A673 (cell line): ENCODE results near the gene ARHGAP26.

ENCODE experiments used
- EZH2 ChIP-seq: fragments of 200-600 bp; sonication (generic); IDR thresholded peaks from 2 replicates; pipeline ENCODE4 v1.6.1; 2017; ENCODE audit warnings: borderline replicate concordance, low read depth, mild to moderate bottlenecking, mixed read lengths, antibody characterized with exemption, low read length; ENCODE audit not compliant: poor library complexity, severe bottlenecking
- TF ChIP-seq, protein P1 (sequence below): fragments of 300-800, 200-600 bp; sonication (generic); conservative IDR thresholded peaks from 2 replicates; pipeline ENCODE4 v1.5.1; 2017; ENCODE audit warnings: low read depth, mild to moderate bottlenecking, antibody characterized with exemption, low read length, moderate library complexity, mixed read lengths

DNA sequence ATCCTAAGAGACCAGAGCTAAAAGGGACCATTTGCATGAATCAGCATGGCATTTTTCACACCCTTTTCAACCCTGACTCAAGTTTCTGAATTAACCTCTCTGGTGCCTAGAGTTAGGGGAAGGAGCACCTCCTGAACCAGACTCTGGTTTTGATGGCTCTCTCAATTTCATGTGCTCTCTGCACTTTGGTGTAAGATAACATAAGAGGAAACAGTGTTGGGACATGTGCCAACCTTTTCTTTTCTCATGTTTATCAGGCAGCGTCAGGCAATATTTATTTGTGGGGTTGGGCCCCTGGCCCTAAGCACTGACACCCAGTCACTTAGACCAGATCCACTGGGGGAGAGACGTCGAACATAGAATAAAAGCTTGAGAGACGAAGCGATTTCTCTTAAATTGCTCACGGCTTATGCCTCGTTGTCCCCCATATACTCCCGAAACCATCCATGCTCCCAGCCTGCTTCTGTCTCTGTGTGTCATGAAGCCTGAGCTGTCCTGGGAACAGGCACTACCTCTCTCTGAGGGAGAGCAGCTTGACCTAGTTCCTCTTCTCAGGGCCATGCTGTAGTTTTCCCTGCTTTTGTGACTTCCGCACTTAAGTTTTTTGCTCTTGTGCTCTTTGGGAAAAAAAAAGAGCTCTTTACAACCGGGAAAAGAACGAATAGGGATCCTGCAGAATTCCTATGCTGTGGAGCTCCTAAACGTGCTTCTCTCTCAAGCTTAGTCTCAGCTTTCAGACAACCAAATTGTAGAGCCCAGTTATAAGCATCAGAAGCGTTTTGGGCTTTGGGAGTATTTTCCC lies 437.6 kb downstream of the ARHGAP26 start:
- TF ChIP-seq, protein P1, sequence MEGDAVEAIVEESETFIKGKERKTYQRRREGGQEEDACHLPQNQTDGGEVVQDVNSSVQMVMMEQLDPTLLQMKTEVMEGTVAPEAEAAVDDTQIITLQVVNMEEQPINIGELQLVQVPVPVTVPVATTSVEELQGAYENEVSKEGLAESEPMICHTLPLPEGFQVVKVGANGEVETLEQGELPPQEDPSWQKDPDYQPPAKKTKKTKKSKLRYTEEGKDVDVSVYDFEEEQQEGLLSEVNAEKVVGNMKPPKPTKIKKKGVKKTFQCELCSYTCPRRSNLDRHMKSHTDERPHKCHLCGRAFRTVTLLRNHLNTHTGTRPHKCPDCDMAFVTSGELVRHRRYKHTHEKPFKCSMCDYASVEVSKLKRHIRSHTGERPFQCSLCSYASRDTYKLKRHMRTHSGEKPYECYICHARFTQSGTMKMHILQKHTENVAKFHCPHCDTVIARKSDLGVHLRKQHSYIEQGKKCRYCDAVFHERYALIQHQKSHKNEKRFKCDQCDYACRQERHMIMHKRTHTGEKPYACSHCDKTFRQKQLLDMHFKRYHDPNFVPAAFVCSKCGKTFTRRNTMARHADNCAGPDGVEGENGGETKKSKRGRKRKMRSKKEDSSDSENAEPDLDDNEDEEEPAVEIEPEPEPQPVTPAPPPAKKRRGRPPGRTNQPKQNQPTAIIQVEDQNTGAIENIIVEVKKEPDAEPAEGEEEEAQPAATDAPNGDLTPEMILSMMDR = no peak
- no peak for TF ChIP-seq EZH2
